ENCODE data around the gene ADD1.

The ADD1 gene

DNA sequence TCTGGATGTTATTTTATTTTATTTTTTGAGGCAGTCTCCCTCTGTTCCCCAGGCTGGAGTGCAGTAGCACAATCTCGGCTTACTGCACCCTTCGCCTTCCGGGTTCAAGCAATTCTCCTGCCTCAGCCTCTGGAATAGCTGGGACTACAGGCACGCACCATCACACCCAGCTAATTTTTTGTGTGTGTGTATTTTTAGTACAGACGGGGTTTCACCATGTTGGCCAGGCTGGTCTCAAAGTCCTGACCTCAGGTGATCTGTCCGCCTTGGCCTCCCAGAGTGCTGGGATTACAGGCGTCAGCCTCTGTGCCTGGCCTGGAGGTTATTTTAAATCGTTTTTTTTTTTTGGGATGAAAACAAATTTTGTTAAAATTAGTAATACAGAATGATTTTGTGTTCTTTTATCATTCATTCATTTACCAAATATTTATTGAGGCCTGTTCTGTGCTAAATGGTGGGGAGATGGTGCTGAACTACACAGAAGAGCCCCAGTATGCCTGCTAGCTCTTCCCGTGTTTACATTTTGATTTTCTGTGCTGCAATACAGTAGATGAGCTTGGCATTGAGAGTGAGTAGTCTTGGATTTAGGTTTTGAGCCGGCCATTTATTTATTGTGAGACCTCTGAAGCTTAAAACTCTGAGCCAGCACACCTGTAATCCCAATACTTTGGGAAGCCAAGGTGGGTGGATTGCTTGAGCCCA lies 22.7 kb downstream of the ADD1 start:
- no peaks in the 10 kb centered on the region for H3K9me3 Mint-ChIP-seq
- H3K27me3 Mint-ChIP-seq: no peaks in the 10 kb centered on the region
- DNase-seq (no peak), ATAC-seq (no peak)
- peaks cover 72% of the 10 kb centered on the region for H3K4me1 Mint-ChIP-seq
- no peak overlapping the region for H3K27ac Mint-ChIP-seq
- no peaks in the 10 kb centered on the region for H3K36me3 Mint-ChIP-seq (ENCODE audit: low read depth)
- H3K4me3 Mint-ChIP-seq: no peak overlapping the region

DNA sequence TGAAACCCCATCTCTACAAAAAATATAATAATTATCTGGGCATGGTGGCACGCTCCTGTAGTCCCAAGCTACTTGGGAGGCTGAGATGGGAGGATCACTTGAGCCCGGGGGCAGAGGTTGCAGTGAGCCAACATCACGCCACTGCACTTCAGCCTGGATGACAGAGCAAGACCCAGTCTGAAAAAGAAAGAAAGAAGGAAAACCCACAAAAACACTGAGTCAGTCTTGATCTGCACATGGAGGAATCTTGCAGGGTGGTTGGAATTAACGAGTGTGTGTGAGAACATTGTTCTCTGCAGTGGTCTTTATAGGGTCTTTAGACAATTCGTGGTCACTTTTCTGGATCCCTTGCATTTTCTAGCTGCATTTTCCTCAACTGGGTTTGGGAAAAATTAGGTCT lies 23.2 kb downstream of the ADD1 start:
- peaks cover 72% of the 10 kb centered on the region for H3K4me1 Mint-ChIP-seq
- DNase-seq: no peak
- no peaks in the 10 kb centered on the region for H3K36me3 Mint-ChIP-seq (ENCODE audit: low read depth)
- no peak overlapping the region for H3K27ac Mint-ChIP-seq
- H3K4me3 Mint-ChIP-seq: no peak overlapping the region
- peak; percentile 35 for ATAC-seq
- no peaks in the 10 kb centered on the region for H3K27me3 Mint-ChIP-seq
- no peaks in the 10 kb centered on the region for H3K9me3 Mint-ChIP-seq

DNA sequence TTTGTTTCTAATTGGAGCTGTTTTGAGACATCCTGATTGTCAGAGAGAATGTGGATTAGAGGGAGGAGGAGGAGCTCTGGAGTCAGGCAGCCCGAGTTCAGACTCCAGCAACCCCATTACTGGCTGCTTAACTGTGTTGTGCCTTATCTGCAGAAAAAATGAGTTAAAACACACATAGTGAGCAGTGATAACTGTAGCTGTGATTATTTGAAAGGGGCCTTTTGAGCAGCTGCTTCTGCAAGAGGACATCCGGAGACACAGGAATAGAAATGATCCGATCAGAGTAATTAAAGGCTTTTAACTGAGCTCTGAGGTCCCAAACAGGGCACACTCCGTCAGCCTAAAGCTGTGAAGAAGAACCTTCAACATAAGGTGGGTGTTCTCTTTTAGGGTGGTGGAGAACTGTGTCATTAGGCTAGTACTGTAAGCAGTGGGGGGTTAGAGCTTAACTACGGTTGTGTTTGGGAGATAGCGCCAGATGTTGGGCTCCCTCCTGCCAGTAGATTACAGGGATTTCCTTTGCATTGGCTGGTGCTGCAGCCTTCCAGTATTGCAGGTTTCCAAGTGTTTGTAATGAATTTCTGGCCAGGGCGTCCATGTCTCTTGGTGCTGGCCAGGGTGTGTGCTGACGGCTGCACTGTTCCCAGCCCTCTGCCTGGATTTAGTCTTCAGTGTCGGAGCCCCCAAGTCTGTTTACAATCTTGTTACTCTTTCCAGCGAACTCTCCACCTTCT lies 24.3 kb downstream of the ADD1 start:
- Mint-ChIP-seq H3K4me1 (peaks cover 67% of the 10 kb centered on the region), H3K27ac (no peak overlapping the region), H3K27me3 (no peaks in the 10 kb centered on the region), H3K36me3 (ENCODE audit: low read depth) (no peaks in the 10 kb centered on the region), H3K4me3 (no peak overlapping the region), H3K9me3 (no peaks in the 10 kb centered on the region)
- ATAC-seq (no peak), DNase-seq (no peak)

DNA sequence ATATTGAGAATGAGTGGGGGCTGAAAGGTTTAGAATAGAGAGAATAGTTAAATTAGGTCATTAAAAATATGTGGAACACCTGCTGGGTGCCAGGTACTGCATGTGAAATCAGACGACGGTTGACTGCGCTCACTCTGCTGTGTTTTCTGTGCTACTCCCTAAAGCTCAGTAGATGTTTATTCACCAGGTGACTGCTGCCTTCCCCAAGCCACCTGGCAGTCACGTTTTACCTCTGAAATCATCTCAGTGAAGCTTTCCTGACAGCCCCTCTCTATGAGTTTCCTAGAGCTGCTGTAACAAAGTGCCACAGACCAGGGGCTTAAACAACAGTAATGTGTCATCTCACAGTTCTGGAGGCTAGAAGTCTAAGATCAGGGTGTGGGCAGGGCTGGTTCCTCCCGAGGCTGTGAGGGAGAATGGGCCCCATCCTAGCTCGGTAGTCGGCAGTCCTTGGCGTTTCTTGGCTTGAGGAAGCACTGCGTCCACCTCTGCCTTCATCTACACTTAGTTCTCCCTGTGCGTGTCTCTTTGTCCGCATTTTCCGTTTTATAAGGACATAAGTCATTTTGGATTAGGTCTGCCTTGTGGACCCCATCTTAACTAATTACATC lies 25.3 kb downstream of the ADD1 start:
- H3K4me3 Mint-ChIP-seq: no peak overlapping the region
- peaks cover 67% of the 10 kb centered on the region for H3K4me1 Mint-ChIP-seq
- ATAC-seq (no peak), DNase-seq (no peak)
- H3K36me3 Mint-ChIP-seq (ENCODE audit: low read depth): no peaks in the 10 kb centered on the region
- no peaks in the 10 kb centered on the region for H3K9me3 Mint-ChIP-seq
- no peaks in the 10 kb centered on the region for H3K27me3 Mint-ChIP-seq
- H3K27ac Mint-ChIP-seq: no peak overlapping the region

DNA sequence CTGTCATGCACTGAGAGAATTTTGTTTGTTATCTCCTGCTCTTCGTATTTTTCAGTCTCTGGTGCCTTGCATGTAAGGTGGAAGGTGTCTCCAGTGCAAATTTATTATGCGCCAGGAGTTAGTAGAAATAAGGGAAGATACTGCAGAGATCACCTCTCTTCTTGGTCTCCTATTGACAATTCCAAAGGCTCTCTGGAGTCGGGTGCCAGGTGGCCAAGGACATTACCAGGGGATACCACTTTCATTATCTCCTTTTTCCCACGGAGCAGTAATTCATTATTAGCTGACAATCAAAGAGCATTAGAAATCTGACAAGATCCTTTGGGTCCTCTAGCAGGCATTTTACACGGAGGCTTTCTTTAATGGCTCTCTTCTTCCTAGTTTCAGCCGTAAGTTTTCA lies 26.0 kb downstream of the ADD1 start:
- no peaks in the 10 kb centered on the region for H3K27me3 Mint-ChIP-seq
- ATAC-seq (no peak), DNase-seq (no peak)
- no peaks in the 10 kb centered on the region for H3K36me3 Mint-ChIP-seq (ENCODE audit: low read depth)
- H3K27ac Mint-ChIP-seq: no peak overlapping the region
- H3K4me1 Mint-ChIP-seq: peaks cover 67% of the 10 kb centered on the region
- no peak overlapping the region for H3K4me3 Mint-ChIP-seq
- no peaks in the 10 kb centered on the region for H3K9me3 Mint-ChIP-seq

DNA sequence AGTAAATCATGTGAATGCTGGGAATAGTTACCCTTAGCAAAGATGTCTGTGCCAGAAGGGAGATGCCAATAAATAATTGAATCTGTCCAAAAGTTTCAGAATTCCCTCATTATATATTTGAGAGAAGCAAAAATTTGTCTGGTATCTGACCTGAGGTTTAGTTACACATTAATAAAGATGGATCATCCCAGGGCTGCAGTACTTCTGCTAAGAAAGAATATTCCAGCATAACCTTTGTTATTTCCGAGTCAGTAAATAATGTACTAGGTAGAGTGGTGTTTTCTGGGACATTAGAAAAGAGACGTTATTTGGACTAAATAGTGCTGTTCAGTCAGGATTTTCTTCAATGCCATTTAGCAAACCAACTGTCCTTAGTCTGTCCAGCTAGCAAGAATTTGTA lies 26.4 kb downstream of the ADD1 start:
- no peak overlapping the region for H3K4me3 Mint-ChIP-seq
- no peaks in the 10 kb centered on the region for H3K36me3 Mint-ChIP-seq (ENCODE audit: low read depth)
- peaks cover 65% of the 10 kb centered on the region for H3K4me1 Mint-ChIP-seq
- H3K27ac Mint-ChIP-seq: no peak overlapping the region
- no peaks in the 10 kb centered on the region for H3K27me3 Mint-ChIP-seq
- ATAC-seq (no peak), DNase-seq (no peak)
- no peaks in the 10 kb centered on the region for H3K9me3 Mint-ChIP-seq

DNA sequence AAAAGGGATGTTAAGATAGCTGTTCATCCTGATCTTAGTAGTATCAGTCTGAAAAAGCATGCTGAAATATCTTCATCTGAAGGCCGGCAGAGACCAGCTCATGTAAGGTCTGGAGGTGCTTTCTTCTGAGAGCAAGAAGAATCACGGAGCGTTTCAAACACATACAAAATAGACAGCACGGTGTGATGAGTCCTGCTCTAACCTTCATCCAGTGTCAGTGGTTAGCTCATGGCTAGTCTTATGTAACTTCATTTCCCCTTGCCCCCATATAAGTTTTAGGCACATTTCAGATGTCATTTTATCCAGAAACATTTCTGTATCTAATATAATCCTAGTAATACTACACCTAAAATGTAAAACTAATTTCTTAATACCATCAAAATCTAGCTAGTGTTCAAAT lies 27.8 kb downstream of the ADD1 start:
- Mint-ChIP-seq H3K27ac (no peak overlapping the region), H3K27me3 (no peaks in the 10 kb centered on the region), H3K4me1 (peaks cover 66% of the 10 kb centered on the region), H3K9me3 (no peaks in the 10 kb centered on the region), H3K4me3 (no peak overlapping the region), H3K36me3 (ENCODE audit: low read depth) (peaks cover 7% of the 10 kb centered on the region)
- ATAC-seq (no peak), DNase-seq (no peak)

DNA sequence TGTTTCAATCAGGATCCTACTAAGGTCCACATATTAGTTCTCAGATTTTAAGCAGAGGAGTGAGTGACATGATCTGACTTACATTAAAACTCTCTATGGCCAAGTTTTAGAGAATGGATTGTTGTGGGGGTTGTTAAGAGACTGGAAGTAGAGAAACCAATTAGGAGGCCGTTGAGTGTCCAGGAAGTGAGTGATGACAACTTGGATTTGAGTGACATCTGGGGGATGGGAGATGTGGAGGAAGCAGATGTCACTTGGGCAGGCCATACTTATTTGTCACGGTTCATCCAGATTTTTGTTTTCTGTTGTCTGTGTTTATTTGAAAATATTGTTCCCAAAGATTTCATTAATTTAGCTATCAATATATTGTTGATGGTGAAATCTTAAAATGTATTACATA lies 28.3 kb downstream of the ADD1 start:
- no peaks in the 10 kb centered on the region for H3K27me3 Mint-ChIP-seq
- no peak overlapping the region for H3K27ac Mint-ChIP-seq
- no peak overlapping the region for H3K4me3 Mint-ChIP-seq
- ATAC-seq: peak; percentile 46
- H3K9me3 Mint-ChIP-seq: no peaks in the 10 kb centered on the region
- H3K36me3 Mint-ChIP-seq (ENCODE audit: low read depth): peaks cover 8% of the 10 kb centered on the region
- H3K4me1 Mint-ChIP-seq: peaks cover 61% of the 10 kb centered on the region
- DNase-seq: no peak

DNA sequence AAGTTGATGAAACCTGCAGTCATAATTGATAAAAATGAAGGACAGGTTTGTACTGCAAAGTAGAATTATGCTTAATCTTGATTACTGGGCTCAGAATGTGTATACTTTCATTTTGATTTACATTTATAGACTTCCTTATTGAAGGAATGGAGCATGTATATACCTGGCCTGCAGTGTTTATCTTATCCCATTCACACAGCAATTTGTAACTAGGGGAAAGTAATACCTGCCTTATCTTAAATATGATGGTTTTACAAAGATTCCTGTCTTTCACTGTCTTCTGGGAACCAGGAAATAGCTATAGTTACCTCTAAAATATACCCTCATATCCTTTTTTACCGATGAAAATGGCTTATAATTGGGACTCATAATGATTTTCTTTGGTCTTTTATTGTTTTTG lies 29.7 kb downstream of the ADD1 start:
- Mint-ChIP-seq H3K4me3 (no peak overlapping the region), H3K27ac (no peak overlapping the region), H3K36me3 (ENCODE audit: low read depth) (peaks cover 16% of the 10 kb centered on the region), H3K9me3 (no peaks in the 10 kb centered on the region), H3K4me1 (peaks cover 58% of the 10 kb centered on the region), H3K27me3 (no peaks in the 10 kb centered on the region)
- ATAC-seq (no peak), DNase-seq (no peak)

DNA sequence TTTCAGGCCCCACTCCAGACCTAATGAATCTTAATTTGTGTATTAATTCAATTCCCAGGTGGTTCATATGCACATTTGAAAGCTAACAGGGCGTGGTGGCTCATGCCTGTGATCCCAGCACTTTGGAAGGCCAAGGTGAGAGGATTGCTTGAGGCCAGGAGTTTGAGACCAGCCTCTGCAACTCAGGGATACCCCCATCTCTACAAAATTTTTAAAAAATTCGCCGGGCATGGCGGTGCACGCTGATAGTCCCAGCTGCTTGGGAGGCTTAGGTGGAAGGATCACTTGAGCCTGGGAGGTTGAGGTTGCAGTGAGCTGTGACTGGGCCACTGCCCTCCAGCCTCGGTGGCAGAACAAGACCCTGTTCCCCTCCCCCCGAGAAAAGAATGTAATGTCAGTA lies 31.2 kb downstream of the ADD1 start:
- Mint-ChIP-seq H3K4me3 (no peak overlapping the region), H3K9me3 (no peaks in the 10 kb centered on the region), H3K27ac (no peak overlapping the region)

DNA sequence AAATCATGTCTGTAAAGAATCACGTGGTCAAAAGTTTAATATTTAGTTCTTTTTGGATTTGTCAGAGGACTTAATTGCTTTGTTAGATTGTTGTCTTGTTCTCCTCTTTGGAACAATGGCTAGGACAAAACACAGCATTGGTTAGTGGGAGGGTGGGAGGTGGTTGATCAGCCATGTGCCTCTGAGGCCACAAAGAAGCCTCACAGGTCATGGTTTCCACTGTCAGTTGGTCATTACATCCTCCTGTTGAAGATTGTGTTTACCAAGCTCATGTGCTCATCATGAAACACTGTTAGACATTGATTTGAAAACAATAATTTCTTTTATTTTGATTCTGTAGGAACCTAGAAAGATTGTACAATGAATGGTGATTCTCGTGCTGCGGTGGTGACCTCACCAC lies 31.9 kb downstream of the ADD1 start:
- no peaks in the 10 kb centered on the region for H3K27me3 Mint-ChIP-seq
- peak overlapping the region; percentile 1 for H3K27ac Mint-ChIP-seq
- H3K36me3 Mint-ChIP-seq (ENCODE audit: low read depth): peaks cover 21% of the 10 kb centered on the region
- DNase-seq (no peak), ATAC-seq (no peak)
- H3K9me3 Mint-ChIP-seq: no peaks in the 10 kb centered on the region
- H3K4me3 Mint-ChIP-seq: no peak overlapping the region
- peaks cover 47% of the 10 kb centered on the region for H3K4me1 Mint-ChIP-seq

More for the DNA sequence above, 31.2 kb downstream of the ADD1 start:
- Mint-ChIP-seq H3K36me3 (ENCODE audit: low read depth) (peaks cover 17% of the 10 kb centered on the region), H3K27me3 (no peaks in the 10 kb centered on the region), H3K4me1 (peaks cover 53% of the 10 kb centered on the region)
- no peak for ATAC-seq
- DNase-seq: no peak

DNA sequence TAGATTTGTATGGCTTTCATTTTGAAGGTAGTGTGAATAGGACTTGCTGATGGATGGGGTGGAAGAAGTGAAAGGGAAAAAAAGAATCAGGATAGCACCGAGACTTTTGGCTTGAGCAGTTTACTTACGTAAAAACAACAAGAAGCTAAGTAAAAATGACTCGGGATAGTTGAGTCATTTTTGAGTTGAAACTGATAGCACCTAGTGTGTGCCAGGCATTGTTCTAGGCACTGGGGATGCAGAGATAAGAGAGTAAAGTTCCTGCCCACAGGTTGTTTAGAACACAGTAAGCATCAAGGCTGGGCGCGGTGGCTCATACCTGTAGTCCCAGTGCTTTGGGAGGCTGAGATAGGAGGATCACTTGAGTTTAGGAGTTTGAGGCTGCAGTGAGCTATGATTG lies 34.7 kb downstream of the ADD1 start:
- no peaks in the 10 kb centered on the region for H3K9me3 Mint-ChIP-seq
- ATAC-seq (peak; percentile 68), DNase-seq (no peak)
- H3K27ac Mint-ChIP-seq: peak overlapping the region; percentile 33
- peaks cover 26% of the 10 kb centered on the region for H3K4me1 Mint-ChIP-seq
- no peak overlapping the region for H3K4me3 Mint-ChIP-seq
- H3K36me3 Mint-ChIP-seq (ENCODE audit: low read depth): peaks cover 28% of the 10 kb centered on the region
- H3K27me3 Mint-ChIP-seq: no peaks in the 10 kb centered on the region

DNA sequence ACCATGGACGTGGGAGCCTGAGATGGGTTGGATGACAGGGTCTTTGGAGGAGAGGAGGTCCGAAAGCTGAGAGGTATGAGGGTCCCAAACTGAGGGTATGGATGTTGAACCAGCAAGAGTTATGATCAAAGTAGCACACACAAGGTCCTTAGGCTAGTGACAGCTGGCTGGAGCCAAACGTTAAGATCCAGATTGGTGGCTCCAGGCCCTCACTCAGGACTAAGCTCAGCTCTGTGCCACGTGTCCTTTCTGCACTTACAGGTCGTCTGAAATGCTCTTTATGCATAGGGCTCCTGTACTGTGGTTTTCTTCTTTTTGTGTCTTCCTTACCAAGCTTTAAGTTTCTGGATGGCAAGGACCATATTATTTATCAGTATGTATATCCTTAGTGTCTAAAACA lies 35.4 kb downstream of the ADD1 start:
- ATAC-seq (no peak), DNase-seq (no peak)
- no peaks in the 10 kb centered on the region for H3K27me3 Mint-ChIP-seq
- peaks cover 22% of the 10 kb centered on the region for H3K4me1 Mint-ChIP-seq
- H3K27ac Mint-ChIP-seq: peak overlapping the region; percentile 6
- no peaks in the 10 kb centered on the region for H3K9me3 Mint-ChIP-seq
- H3K4me3 Mint-ChIP-seq: no peak overlapping the region
- peaks cover 31% of the 10 kb centered on the region for H3K36me3 Mint-ChIP-seq (ENCODE audit: low read depth)

DNA sequence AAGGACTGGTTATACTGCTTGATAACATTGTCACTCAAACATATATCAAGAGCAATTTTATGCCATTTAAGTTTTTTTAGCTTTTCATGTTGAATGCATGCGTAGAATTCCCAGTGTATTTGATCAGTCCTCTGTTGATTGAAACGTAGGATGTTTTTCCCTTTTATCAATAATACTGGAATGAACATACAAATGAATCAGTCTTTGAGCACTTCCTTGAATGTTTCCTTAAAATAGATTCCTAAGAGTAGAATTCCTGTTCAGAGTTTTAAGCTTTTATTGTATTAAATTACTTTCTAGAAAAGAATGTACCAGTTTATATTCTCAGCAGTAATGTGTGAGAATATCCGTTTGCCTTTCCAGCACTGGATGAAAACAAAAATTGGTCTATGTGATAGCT lies 37.8 kb downstream of the ADD1 start:
- Mint-ChIP-seq H3K27me3 (no peaks in the 10 kb centered on the region), H3K4me3 (no peak overlapping the region), H3K9me3 (no peaks in the 10 kb centered on the region), H3K27ac (no peak overlapping the region), H3K36me3 (ENCODE audit: low read depth) (peaks cover 38% of the 10 kb centered on the region), H3K4me1 (peaks cover 10% of the 10 kb centered on the region)
- ATAC-seq (no peak), DNase-seq (no peak)

DNA sequence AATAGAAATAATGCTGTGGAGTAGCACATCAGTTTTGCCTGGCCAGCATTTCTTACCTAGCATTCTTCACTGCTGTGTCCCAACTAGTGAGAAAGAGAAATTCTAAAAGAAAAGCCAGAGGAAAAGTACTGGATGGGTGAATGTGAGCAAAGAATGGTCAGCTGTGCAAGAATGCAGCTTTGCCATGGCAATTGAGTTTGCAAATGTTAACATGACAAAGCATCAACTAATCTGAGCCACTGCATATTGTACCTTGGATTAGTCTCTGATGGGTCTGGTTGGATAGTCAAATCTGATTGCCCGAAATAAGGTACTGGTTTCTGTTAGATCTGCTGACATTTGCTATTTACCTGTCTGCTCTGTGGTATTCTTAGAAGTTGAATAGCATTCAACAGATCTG lies 38.7 kb downstream of the ADD1 start:
- Mint-ChIP-seq H3K9me3 (no peaks in the 10 kb centered on the region), H3K27ac (no peak overlapping the region), H3K36me3 (ENCODE audit: low read depth) (peaks cover 36% of the 10 kb centered on the region), H3K4me1 (peaks cover 10% of the 10 kb centered on the region), H3K4me3 (no peak overlapping the region), H3K27me3 (no peaks in the 10 kb centered on the region)
- no peak for ATAC-seq
- DNase-seq: no peak
